HG02885 (cell line): ENCODE data around the gene PACS2.
"Not testable (repeated sequence)": the region's sequence is repeated elsewhere in the genome, so short reads cannot be mapped to it uniquely, and the experiment has no call there.

Experiments used
- ATAC-seq: cut with Tn5 transposase; IDR thresholded peaks from one replicate; pipeline ENCODE4 v1.9.1; 2021; ENCODE audit warnings: mild to moderate bottlenecking; ENCODE audit not compliant: unreplicated experiment, poor library complexity

PACS2 gene

DNA sequence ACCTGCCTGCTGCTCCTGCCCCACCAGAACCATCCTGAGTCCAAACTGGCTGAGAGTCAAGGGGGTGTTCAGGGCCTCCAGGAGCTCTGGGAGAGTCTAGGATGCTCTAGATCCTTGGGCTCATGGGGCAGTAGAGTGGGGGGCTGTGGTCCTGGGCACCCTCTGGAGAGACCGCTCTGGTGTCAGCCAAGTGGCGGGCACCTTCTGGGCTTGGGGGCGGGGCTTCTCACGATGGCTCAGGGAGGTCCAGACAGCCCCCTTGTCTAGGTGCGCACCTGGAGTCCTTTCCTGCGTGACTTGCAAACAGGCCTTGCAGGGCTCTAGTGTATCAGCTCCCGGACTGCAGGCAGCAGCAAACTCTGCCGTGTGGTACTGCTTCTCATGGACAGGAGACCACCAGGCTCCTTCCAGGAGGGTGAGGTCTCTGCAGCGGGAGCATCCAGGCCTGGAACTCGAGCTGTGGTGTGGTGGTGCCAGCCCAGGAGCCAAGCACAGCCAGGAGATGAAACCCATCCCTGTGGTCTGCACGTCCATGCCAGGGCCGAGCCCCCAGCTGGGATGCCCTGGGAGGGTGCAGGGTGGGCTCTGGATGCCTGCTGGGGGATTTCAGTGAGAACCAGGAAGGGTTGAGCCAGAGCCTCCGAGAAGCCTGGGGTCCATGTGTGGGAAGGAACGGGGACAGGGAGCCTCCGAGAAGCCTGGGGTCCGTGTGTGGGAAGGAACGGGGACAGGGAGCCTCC, 15.0 kb downstream of the PACS2 start:
- ATAC-seq = no peak

DNA sequence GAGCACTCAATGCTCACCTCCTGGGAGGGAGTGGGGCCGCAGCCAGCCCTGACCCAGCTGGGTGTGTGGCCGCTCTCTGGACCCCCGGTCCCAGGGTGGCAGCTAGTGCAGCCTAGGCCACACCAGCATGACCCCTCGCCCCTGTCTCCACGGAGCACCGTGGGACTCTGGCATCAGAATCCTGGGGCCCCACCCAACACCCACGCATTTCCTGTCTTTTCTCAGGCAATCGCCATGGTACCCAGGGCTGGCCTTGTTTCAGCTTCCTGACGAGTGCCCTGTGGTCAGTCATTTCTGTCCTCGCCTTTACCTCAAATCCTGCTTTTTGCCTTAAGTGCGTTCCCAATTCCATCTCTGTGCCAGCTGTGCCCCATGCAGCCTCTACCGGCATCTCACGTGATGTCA, 15.9 kb downstream of the PACS2 start:
- no peak for ATAC-seq

DNA sequence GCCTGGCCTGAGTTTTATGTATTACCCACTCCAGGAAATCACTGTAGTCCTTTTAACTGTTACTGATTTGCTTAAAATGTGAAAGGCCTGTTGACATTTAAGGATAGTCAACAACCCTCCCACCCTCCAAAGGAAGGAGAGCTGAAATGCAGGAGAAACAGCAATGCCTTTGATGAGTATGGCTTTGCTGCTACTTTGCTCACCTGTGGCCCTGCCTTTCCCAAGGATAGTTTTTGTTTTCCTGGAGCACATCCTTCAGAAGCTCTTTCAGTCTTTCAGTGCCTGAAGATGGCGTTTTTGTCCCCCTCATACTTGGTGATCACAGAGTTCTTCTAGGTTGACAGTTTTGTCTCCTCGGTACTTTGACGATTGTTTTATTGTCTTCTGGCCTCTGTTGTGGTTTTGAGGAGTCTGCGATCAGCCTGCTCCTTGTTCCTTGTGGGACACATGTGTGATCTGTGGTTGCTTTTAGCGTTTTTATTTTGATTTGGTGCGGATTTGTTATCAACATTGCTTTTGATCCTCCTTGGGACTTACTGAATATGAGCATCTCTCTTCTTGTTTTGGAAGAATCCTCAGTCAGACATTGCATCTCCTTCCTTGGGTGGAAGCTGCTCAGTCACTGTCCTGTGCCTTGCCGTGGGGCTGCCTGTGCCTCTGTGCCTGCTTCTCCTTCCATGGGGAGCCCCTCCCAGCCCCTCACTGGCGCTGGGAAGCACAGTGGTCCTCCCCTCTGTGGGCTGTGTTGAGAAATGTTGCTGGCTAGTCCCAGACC, 17.2 kb downstream of the PACS2 start:
- ATAC-seq = no peak

DNA sequence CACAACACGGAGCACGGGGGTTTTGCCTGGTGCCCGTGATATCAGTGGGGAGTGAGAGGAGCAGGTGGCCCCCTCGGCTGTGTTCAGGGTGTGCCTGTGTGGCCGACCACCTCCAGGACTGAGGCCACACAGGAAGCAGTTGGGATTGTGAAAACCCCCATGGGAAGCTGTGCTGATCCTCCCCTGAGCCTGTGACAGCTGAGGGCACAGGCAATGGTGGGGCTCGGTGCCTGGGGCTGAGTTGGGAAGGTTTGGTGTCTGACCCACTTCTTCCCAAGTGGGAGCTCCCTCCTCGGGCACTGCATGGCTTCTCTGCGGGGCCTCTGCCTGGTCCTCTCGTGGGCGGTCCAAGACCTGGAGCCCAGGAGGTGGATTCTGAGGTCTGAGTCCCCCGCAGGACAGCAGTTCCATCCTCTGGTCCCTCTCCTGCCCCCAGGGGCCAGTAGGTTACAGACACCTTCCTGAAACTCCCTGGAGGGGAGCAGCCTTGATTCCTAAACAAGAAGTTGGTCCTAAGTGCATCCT, 17.9 kb downstream of the PACS2 start:
- no peak for ATAC-seq

DNA sequence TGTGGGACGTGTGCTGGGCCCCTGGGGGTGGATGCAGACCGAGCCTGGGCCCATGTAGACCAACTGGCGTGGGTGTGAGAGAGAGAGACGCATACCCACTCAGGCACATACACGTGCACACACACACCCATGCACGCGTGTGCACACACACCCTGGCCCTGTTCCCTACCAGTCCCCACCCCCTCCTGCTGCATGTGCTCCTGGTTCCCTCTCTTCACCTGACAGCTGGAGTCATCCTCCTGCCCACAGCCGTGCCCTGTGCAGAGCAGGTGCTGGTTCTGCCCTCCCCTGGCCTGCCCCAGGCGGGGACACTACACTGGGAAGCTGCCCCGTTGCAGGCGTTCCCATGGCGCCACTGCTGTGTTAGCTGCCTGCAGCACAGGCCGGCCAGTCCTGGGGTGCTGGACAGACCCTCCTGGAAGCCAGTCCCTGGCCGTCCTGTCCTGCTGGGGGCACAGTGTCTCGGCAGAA, 18.5 kb downstream of the PACS2 start:
- ATAC-seq = no peak

DNA sequence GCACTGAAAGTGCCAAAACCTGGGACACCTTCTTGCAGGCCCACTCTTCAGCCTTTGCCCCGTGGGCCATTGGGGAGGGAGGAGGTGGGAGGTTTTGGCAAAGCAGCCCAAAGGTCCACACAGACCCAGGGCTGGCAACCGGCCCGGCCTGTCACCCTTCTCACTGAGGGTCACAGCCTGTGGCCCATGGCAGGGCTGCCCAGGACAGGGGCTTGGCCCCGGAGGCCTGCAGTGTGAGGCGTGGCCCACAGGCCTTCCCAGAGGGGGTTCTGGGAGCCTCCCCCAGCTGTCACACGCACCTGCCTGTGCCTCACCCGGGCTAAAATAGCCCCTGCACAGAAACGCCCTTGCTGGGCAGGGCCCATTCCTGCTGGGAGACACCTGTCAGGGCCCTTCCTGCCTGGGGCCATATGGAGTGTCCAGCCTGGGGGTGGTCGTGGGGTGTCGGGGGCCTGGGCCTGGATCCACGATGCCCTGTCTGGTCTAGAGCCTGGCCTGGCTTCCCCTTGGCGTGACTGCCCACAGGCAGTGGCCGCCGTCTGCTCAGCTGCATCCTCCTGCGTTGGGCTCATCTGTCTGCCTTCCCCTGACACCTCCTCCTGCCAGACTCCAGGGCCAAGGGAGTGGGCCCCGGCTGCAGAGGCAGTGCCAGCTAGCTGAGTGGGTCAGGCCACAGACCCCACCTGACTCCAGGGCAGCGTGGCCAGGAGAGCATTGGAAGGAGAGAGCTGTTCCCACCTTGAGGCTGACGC, 19.2 kb downstream of the PACS2 start:
- ATAC-seq = no peak

DNA sequence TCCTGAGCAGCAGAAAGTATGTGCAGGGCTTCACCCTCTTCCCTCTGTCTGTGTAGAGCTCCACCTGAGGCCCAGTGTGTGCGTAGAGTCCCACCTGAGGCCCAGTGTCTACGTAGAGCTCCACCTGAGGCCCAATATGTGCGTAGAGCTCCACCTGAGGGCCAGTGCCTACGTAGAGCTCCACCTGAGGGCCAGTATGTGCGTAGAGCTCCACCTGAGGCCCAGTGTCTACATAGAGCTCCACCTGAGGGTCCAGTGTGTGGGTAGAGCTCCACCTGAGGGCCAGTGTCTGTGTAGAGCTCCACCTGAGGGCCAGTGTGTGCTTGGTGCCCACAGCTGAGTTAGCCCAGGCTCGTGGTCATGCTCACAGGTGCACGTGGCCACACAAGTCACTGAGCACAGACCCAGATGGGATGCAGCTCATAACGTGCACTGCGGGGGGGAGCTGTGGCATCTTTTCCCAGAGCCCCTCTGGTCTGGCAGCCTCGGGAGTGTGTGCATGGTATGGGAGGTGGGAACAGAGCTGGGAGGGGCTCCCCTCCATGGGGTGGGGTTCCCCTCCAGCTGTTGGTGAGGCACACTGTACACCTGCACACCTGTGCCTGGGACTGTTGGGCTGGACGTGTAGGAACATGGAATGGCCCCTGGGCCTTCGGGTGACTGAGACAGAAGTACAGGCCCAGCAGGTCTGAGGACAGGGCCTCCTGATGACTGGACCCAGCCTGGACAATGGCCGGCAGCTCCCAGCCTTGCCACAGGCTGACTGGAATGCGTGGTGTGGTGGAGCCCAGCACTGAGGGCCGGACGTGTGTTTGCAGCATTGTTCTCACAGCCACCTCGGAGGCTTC, 20.1 kb downstream of the PACS2 start:
- ATAC-seq = no peak

DNA sequence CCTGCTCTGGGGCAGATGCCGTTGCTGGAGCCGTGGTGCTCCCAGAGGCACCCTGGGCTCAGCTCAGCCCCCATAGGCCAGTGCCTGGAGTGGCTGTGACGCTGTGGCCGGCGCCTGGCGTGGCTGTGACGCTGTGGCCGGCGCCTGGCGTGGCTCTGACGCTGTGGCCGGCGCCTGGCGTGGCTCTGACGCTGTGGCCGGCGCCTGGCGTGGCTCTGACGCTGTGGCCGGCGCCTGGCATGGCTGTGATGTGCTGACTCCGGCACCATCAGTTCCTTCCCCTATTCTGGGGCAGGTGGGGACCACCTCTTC, 20.6 kb downstream of the PACS2 start:
- ATAC-seq = not testable (repeated sequence)

DNA sequence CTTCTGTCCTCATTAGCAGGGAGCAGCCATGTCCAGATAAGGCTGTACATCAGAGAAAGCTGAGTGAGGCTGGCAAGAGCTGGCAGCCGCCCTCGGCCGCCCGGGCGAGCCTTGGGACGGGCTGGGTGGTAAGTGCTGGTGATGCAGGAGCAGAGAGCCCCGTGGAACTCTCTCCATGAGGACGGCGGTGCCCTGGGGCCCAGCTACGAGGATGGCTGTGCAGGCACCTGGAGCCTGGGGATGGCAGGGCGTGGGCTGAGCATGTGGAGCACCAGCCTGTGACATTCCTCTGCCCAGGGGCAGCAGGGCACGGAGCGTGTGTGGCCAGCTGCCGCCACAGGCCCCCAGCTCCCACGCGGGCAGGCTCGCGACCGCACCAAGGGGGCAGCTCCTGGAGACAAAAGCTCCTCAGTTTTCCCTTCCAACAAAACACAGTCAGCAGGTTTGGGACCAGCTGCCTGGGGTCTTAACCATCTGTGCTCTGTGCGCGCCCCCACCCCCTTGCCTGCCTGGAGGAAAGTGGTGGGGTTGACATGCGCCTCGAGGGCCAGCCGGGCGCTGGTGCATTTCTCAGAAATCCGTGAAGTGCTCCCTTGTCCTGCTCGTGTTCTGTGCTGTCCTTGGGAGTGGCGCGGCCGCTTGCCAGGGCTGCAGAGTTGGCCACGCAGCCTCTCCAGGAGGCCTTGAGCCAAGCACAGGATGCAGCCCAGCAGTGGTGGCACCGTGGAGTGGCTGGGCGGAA, 21.4 kb downstream of the PACS2 start:
- ATAC-seq = no peak

DNA sequence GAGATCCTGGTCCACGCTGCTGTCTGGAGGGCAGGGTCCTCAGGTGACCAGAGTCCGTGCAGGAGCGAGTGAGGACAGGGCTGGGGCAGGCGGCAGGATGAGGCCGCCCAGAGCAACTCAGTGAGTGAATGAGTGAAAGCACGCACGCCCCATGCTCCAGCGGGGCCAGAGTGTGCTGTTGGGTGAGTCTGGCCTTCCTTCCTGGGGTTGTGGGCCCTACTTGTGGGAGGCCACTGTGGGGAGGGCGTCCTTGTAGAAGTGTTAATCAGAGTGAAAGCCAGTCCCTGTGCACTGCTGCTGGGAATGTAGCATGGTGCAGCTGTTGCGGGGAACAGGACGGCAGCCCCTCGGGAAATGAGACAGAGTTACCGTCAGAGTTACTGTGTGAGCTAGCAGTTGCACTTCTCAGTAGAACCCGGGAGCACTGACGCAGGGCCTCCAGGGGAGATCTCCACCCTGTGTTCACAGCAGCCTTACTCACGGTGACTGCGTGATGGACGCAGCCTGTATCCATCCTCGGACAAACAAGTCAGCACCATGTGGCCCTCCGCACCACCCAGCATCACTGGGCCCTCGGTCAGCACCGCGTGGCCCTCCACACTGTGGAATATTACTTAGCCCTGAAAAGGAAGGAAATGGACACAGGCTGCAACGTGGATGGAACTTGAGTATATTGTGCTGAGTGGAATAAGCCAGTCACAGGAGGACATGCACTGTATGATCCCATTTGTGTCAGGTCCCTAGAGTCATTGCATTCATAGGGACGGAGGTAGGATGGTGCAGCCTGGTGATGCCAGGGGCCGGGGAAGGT, 22.1 kb downstream of the PACS2 start:
- no peak for ATAC-seq

DNA sequence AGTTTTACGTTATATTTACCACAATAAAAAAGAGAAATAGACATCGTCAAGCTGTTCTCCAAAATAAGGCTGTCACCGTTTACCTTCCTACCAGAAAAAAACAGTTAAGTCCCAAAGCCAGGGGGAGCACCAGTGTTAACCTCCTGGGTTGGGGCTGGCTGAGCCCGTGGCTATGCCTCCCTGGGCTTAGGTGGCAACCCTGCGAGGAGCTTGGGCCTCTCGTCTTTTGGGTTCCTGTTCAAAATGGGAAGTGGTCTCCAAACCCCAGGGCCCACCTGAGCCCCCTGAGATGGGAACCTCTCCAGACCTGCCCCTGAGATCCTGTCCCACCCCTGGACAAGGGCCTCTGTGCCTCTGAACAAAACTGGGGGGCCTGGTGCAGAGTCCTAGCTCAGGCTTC, 22.9 kb downstream of the PACS2 start:
- no peak for ATAC-seq

DNA sequence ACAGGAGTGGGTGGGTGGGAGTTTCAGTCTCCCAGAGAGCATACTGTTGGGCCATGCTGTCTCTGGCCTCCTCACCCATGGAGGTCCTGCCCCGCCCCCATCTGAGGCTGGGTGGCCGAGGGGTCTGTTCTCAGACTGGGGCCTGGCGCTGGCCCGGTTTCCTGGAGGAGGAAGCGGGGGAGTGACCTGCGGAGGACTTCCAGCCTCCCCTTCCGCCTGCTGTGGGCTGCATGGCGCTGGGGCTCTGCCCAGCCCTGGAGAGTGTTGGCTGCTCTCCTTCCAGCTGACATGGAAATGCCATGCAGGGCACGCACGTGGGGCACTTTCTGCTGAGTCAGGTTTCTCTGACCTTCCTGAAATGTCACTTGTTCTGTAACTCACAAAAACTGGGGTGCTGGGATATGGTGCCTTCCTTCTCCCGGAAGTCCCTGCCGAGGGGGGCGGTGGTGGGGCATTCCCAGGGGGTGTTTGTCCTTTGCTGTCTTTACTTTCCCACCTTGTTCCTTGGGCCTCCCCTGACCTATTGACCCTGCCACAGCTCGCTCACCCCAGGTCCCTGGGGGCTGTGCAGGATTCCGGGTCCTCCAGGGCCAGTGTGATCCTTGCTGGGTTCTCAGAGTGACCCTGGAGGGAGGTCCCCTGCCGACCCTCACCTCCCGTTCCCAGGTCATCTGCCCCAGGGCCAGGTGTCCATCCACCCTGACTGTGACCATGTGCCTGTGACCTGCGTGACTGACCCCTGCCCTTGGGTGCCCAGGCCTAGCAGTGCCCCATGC, 23.6 kb downstream of the PACS2 start:
- no peak for ATAC-seq

DNA sequence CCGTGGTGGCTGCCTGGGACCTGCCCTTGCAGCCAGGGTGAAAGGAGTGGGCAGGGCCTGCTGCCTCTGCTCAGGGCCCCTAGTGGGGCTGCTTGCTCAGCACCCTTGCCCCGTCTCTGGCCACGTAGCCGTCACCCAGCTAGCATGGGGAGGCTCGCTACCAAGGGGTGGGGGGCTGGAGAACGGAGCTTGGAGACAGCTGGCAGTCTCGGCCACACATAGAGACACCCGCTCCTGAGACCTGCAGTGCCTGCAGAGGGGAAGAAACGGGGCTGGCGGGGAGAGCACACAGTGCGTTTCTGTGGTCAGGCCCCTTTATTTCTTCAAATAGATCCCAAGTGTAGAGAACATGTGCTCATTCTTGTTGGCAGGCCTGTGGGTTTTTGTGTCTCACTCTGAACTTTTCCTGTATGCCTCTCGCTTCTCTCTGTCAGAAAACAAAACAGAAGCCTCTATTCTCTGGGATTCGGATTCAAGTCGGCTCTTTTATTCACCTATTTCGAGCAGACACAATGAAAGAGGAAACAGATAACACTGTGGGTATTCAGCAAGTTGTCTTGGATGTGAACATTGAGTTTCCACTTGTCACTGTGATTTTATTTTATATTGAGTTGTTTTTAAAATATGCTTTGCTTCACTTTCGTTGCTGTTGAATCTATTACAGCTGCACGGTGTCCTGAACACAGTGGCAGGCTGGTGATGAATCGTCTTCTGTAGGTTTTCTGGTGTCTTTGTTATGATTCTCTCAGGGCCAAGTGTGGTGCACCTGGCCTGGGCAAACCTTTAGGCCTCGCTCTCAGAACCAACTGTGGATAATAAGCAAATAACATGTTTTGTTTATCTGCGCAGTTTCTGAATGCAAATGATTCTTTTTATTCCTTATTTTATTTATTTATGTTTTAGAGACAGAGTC, 26.5 kb downstream of the PACS2 start:
- ATAC-seq = no peak

DNA sequence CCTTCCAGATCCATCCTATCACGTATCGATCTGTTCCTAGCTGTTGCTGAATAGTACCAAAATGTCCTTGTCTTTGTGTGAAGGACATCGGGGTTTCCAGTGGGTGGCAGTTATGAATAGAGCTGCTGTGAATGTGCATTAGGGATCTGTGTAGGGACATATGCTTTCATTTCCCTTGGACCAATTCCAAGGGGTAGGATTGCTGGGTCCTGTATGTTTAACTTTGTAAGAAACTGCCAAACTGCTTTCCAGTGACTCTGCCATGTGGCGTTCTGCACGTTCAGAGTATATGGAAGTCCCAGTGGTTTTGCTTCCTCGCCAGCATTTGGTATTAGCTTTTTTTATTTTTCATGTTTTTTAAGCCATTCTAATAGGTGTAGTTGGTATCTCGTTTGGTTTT, 28.6 kb downstream of the PACS2 start:
- no peak for ATAC-seq

DNA sequence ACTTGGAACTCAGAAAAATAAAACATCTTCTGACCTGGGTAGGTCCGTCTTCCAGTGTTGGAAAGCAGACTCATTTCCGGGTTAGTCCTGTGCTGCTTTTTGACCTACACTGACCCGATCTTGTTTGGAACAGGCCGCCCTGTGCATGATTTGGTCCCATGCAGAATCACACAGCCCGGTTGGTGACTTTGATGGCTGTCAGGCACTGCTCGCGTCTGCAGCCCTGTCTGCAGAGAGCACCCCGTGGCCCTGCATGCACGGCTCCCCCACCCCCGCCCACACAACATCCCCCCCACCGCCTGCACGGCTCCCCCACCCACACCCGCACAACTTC, 31.6 kb downstream of the PACS2 start:
- no peak for ATAC-seq

DNA sequence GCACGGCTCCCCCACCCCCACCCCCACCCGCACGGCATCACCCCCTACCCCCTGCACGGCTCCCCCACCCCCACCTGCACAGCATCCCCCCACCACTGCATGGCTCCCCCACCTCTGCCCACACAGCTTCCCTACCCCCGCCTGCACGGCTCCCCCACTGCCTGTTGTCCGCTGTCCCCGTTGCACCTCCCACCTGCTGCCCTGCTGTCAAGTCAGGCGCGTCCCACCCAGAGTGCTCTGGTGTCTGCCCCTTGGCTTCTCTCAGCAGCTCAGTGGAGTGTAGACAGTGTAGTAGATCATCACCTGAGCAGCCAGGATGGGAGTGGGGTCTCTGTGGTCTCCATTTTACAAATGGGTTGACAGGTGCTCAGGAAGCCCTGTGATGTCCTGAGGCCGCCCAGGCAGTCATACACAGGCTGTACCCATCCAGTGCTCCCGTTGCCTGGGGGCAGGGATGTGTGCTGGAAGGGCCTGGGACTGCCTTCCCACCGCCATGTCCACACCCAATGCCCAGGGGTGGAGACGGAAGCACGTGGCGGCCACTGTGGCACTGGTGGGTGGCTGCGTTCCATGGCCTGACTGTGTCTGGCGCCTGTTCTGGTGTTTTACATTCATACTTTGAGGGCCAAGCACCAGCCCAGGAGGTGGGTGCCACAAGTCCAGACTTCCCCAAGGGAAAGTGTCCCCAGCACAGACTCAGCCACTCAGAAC, 32.5 kb downstream of the PACS2 start:
- ATAC-seq = no peak
